Raji (cell line): ENCODE data around the gene ATP6V0E1.
A peak's percentile ranks its signal among the peaks of the same experiment; 100 is the strongest.

ENCODE experiments used
- POLR2A ChIP-seq: IDR thresholded peaks from 2 replicates; pipeline ENCODE4 v1.6.1; 2011; ENCODE audit warnings: low read depth, low read length, control low read depth; ENCODE audit not compliant: insufficient read depth

The ATP6V0E1 gene

DNA sequence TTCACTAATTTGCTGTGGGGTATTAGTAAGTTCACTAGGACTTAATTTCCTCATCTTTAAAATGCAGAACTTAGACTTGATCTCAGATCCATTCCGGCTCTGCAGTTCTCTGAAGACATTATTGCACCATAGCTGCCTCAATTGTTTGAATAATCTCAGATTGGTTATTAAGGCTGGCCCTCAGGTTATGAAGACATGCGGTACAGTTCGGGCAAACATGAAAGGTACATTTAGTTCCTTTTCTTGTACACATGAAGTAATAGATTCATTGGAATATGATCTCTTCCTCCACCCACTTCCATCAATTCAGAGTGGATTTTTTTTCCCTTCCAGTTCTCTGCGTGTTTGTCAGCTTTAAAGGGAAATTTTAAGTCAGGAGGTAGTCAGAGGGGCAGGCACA is 28.0 kb downstream of the ATP6V0E1 start:
- TF ChIP-seq POLR2A: no peak

DNA sequence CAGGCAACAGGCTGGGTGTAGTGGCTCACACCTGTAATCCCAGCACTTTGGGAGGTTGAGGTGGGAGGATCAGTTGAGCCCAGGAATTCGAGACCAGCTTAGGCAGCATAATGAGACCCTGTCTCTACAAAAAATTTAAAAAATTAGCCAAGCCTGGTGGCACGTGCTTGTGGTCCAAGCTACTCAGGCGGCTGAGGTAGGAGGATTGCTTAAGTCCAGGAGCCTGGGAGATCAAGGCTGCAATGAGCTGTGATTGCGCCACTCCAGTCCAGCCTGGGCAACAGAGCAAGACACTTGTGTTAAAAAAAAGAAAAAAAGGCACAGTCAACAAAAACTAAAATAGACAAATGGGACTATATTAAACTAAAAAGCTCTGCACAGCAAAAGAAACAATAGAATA is 29.3 kb downstream of the ATP6V0E1 start:
- no peak for TF ChIP-seq POLR2A

DNA sequence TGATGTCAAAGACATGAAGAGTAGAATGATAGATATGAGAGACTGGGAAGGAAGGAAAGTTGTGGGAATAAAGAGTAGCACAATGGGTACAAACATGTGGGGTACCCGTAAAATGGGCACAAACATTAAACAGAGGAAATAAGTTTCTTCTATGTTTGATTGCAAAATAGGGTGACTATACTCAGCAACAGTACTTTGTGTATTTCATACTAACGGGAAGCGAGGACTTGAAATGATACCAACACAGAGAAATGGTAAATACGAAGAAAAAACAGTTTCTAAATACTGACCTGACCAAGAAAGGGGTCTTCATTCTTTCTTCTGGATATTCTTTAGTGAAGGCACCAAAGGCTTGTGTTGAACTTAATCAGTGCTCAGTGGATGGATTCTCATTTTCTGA is 31.1 kb downstream of the ATP6V0E1 start:
- TF ChIP-seq POLR2A: no peak

DNA sequence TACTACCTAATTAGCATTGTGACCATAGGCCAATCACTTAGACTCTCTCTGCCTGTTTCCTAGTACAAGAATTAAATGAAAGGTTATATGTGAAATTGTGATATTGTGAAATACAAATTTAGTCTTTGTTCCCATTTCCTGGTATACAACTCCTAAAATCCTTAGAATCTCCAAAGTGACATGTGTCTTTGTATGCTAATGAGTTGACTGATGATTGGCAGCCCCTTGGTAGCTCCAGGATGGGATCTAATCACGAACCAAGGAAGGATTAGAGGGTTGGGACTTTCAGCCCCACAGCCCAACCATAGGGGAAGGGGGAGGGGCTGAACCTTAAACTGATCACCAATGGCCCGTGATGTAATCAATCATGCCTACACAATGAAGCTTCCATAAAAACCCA is 31.6 kb downstream of the ATP6V0E1 start:
- TF ChIP-seq POLR2A: no peak

DNA sequence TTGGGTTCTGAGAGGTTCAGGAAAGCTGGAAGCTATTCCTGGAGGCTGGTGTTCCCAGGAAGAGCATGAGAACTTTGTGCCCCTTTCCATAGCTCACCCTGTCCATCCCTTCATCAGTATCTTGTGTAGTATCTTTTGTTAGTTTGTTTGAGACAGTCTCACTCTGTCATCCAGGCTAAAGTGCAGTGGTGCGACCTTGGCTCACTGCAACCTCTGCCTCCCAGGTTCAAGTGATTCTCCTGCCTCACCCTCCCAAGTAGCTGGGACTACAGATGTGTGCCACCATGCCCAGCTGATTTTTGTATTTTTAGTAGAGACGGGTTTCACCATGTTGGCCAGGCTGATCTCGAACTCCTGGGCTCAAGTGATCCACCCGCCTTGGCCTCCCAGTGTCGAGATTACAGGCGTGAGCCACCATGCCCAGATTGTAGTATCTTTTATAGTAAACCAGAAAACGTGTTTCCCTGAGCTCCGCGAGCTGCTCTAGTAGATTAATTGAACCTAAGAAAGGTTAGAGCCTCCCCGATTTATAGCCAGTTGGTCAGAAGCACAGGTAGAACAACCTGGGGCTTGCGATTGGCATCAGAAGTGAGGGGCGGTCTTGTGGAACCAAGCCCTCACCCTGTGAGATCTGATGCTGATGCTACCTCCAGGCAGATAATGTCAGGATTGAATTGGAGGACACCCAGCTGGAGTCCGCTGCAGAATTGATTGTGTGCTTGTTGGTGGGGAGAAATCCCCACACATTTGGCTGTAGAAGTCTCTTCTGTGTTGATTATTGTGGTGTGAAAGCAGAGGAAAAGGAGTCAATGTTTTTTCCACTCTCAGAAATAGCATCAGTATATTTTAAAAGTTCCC is 32.3 kb downstream of the ATP6V0E1 start:
- TF ChIP-seq POLR2A: no peak

DNA sequence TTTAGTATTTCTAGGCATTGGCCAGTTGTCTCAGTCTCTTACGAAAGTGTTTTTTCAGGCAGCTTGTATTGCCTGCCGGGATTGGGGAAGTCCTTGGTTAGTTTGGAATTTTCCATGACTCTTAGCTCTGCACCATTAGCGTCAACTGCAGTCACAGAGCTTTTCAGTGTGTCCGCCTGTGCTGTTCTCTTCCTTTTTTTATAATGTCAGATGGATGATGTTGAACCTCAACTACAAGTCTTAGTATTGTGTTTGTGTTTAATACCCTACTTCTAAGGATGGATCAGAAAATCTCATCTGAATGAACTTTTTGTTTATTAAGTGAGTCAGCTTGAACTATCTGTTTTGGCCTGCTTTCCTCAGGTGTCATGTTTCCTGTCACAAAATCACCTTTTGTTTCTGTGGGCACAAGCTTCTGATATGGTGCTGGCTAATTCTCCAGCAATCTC is 33.1 kb downstream of the ATP6V0E1 start:
- no peak for TF ChIP-seq POLR2A

DNA sequence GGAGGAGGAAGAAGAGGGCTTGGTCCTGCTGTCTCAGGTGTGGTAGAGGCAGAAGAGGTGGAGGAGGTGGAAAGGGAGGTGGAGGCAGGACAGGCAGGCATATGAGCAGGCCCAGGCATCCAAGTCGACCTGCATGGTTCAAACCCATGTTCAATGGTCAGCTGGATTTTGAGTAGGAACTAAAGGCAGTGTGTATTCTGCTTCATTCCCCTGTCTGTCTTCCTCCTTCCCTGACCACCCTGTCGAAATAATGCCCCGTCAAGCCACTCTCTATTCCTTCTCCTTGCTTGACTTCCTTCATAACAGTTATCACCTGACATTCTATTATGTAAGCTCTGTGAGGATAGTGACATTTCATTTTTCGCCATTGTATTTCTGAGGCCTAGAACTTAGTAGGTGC is 34.8 kb downstream of the ATP6V0E1 start:
- TF ChIP-seq POLR2A: no peak

DNA sequence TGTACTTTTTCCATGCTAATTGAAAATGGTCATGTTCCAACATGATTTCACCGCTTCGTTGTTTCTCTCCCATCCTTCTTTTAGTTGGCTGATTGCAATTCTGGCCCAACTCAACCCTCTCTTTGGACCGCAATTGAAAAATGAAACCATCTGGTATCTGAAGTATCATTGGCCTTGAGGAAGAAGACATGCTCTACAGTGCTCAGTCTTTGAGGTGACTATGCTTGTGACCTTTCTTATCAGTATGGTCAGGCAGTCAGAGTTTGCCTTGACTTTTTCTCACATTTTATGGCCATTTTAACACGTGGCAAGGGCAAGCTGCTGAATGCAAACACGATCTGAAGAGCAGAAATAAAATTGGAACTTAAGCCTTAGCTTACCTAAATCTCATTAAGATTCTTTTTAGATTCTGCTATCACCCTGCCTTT is 36.6 kb downstream of the ATP6V0E1 start:
- no peak for TF ChIP-seq POLR2A

DNA sequence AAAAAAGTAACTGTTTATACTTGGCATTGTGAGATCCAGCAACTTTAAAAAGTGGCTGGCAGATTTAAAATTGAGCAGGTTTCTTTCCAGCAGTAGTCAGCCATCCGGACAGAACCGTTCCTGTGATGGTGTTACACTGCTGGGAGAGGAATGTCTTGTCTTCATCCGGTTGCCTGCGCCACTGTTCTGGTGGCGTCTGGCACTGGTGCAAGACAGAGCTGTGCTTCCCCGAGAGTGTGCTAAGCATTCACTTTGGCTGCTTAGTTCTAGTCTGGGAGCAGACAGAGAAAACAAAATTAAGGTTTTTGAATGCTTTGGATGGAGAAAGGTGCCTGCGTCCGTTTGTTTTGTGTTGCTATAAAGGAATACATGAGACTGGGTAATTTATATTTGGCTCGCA is 37.1 kb downstream of the ATP6V0E1 start:
- TF ChIP-seq POLR2A: no peak

DNA sequence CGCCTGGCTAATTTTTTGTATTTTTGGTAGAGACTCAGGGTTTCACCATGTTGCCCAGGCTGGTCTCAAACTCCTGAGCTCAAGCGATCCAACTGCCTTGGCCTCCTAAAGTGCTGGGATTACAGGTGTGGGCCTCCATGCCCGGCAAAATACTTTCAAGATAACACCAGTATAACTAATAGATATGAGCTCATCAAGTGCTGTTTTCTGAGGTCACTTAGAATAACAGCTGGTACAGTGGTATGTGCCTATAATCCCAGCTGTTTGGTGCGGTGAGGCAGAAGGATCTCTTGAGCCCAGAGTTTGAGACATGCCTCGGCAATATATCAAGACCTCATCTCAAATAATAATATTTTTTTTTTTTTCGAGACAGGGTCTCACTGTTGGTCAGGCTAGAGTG is 42.1 kb downstream of the ATP6V0E1 start:
- no peak for TF ChIP-seq POLR2A

DNA sequence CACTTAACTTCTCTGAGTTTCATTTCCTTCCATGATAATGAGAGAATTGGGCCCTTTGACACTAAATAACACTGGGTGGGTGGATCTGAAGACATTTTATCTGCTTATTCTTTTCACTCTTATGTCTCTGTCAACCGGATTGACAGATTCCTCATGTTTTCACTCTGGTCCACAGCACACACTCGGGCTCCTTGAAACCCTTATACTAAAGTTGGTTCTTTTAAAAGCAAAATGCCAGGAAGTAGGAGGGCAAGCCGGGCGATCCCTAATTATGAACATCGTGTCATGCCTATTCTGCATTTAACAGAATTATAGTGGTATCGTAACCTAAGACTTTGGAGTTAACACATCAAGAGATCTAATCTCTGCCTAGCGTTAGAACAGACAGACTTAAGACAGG is 44.3 kb downstream of the ATP6V0E1 start:
- TF ChIP-seq POLR2A: no peak

DNA sequence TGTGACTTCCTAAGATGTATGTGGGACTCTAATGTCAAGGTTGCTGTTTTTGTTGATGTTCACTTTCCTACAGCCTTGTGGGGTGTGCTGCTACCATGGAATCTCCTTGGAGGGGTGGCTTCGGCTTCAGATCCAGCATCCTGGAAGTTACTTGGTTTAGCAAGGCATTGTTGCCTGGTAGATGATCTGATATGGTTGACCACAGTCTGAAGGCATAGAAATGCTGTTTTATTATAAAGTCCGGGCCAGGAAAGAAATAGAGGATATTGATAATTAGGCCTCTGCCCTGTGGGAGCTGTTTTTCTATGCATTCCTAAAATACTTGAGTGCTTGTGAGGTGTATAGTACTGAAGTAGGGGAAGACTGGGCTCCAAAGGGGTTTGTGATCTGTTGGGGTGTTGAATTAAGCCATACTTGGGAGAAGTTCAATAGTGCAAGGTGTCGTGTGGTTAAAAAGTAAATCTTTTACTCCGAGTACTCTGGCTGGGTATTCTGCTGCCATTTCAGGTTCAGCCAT is 45.3 kb downstream of the ATP6V0E1 start:
- no peak for TF ChIP-seq POLR2A

DNA sequence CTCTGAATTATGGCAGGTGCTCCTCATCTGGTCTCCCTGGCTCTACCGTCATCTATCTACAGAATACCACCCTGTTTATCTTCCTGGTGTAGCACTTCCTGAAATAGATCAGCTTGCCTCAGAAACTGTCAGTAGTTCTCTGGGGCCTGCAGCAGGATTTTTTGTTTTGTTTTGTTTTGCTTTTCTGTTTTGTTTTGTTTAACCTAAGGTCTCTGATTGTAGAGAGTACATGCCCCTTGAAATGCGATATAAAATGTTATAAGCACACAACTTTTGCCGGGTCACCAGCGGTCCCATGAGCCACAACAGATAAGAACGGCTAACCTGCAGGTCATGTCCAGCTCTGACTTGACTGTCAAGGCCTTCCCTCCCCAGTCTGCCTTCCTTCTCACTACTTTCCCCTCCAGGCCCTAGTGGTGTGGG is 45.9 kb downstream of the ATP6V0E1 start:
- no peak for TF ChIP-seq POLR2A

DNA sequence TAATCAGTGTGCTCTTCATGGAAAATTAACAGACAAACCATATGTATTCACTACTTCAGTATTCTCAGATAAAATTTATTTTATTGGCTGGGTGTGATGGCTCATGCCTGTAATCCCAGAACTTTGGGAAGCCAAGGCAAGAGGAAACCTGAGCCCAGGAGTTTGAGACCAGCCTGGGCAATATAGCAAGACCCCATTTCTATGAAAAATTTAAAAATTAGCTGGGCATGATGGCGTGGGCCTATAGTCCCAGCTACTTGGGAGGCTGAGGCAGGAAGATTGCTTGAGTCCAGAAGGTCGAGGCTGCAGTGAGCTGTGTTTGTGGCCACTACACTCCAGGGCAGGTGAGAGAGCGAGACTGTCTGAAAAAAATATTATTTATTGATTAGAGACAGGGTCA is 49.2 kb downstream of the ATP6V0E1 start:
- no peak for TF ChIP-seq POLR2A

DNA sequence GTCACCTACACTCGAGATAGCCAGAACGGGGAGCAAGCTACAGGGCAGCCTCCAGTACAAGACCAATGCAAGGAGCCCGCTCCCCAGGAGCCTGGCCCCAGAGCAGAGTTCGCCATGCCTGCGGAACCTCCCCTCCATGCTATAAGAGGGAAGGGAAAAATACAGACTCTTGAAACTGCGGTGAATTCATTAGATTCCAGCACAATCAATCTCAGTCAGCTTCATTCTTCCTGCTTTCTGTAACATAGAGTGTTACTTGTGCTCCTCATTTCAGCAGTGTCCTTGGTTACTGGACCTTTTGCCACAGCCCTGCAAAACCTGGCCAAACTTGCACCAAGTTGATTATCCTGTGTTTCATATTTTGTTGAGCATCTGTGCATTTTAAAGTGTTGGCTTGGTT is 50.4 kb downstream of the ATP6V0E1 start:
- no peak for TF ChIP-seq POLR2A

DNA sequence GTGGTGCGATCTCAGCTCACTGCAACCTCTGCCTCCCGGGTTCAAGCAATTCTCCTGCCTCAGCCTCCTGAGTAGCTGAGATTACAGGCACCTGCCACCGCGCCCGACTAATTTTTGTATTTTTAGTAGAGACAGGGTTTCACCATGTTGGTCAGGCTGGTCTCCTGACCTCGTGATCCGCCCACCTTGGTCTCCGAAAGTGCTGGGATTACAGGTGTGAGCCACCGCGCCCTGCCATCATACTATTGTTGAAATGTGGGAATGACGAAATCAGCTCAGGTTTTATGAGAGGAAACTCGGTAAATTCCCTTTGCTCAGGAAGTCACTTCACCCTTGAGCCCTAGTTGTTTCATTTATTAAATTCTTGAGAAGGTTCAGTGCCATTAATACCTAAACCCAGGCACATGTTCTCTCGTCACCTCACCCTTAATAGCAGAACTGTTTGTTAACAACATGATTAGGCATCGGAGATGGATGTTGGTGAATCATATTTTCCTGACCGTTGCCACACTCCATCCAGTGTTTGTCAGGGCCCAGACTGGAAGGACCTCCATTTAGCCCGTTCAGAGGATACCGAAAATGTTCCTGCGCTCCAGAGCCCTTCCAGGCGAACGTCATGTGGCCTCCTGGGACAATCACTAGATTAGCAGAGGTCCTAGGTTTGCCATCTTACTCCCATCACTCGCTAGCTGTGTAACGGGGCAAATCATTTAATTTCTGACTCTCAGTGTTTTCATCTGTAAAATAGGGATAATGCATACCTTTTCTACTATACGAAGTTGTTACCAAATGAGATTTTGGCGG is 52.5 kb downstream of the ATP6V0E1 start:
- TF ChIP-seq POLR2A: 0 out of 2 replicates have a peak, but pooled peaks have one; percentile 0
